ENCODE measurements around the gene PI4KA.

Gene PI4KA

DNA sequence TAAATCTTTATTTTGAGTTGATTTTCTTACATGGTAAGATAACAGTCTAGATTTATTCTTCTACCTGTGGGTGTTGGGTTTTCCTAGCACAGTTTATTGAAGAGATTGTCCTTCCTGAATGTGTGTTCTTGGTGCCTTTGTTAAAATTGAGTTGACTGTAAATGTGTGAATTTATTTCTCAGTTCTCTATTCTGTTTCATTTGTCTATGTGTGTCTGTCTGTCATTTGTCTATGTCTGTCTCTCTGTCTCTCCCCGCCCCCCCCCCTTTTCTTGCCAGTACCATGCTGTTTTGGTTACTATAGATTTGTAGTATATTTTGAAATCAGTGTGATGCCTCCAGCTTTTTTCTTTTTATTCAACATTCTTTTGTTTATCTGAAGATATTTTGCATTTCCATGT is 199.4 kb downstream of the PI4KA start:
- no peak overlapping the region for H3K4me3 ChIP-seq (ENCODE audit: low read depth, low read length)
- in situ Hi-C loops (cut with HindIII; ENCODE audit: low sequenced_read_pairs): no loop called here
- TF ChIP-seq, protein P1, sequence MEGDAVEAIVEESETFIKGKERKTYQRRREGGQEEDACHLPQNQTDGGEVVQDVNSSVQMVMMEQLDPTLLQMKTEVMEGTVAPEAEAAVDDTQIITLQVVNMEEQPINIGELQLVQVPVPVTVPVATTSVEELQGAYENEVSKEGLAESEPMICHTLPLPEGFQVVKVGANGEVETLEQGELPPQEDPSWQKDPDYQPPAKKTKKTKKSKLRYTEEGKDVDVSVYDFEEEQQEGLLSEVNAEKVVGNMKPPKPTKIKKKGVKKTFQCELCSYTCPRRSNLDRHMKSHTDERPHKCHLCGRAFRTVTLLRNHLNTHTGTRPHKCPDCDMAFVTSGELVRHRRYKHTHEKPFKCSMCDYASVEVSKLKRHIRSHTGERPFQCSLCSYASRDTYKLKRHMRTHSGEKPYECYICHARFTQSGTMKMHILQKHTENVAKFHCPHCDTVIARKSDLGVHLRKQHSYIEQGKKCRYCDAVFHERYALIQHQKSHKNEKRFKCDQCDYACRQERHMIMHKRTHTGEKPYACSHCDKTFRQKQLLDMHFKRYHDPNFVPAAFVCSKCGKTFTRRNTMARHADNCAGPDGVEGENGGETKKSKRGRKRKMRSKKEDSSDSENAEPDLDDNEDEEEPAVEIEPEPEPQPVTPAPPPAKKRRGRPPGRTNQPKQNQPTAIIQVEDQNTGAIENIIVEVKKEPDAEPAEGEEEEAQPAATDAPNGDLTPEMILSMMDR (IDR thresholded peaks at IDR 0.05; ENCODE audit: low read depth, low read length): no peak
- no peak for DNase-seq (ENCODE audit: low read depth, low spot score)

DNA sequence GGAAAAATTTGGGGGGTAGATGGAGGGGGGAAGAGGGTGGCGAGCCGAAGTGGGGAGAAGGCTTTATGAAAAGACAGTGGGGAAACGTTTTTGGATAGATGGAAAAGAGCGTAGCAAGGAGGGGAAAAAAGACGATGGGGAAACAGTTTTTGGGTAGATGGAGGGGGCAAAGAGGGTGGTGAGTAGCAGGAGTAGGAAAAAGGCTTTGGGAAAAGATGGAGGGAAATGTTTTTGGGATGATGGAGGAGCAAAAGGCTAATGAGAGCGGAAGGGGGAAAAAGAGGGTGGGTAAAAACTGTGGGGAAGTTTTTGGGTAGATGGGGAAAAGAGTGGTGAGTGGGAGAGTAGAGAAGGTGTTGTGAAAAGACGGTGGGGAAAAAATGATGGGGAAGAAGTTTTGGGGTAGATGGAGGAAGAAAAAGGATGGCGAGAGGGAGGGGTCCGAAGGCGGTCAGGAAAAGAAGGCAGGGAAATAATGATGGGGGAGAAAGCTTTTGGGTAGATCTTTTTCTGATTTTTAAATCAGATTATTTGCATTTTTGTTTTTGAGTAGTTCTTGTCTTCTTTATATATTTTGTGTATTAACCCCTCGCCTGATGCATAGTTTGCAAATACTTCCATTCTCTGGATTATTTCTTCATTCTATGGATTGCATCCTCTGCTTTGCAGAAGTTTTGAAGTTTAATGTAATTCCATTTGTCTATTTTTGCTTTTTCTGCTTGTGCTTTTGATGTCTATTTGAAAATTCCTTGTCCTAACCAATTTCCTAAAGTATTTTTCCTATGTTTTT is 200.0 kb downstream of the PI4KA start:
- TF ChIP-seq, protein P1 (IDR thresholded peaks at IDR 0.05; ENCODE audit: low read depth, low read length): no peak
- in situ Hi-C loops (cut with HindIII; ENCODE audit: low sequenced_read_pairs): no loop called here
- H3K4me3 ChIP-seq (ENCODE audit: low read depth, low read length): no peak overlapping the region
- DNase-seq (ENCODE audit: low read depth, low spot score): no peak

DNA sequence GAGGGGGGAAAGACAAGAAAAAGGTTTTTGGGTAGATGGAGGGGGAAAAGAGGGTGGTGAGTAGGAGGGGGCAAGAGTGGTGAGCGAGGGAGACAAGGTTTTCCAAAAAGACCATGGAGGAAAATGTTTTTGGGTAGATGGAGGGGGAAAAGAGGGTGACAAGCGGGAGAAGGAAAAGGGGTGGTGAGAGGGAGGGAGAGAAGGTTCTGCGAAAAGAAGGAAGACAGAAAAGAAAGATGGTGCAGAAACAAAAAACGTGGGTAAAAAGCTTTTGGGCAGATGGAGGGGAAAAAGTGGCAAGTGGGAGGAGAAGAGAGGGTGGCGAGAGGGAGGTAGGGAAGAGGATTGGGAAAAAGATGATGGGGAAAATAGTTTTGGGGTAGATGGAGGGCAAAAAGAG is 200.6 kb downstream of the PI4KA start:
- in situ Hi-C loops (cut with HindIII; ENCODE audit: low sequenced_read_pairs): no loop called here

More for the DNA sequence above, 200.6 kb downstream of the PI4KA start:
- H3K4me3 ChIP-seq (ENCODE audit: low read depth, low read length): no peak overlapping the region
- DNase-seq (ENCODE audit: low read depth, low spot score): no peak
- TF ChIP-seq, protein P1 (IDR thresholded peaks at IDR 0.05; ENCODE audit: low read depth, low read length): no peak
